Vagina (tissue), 2 donors: Measurements from ENCODE around the gene PHLDA2.

Experiments used
- CTCF ChIP-seq, 3 experiments: fragments of 450-650 bp in 2 of 3; fragments of 200-600 bp in 1 of 3; sonication (generic) in 1 of 3; IDR thresholded peaks; one replicate each; pipeline ENCODE4 v1.5.1; 2017 to 2019; ENCODE audit warnings: antibody characterized with exemption in 3 of 3, mild to moderate bottlenecking in 2 of 3, moderate library complexity in 2 of 3
- POLR2AphosphoS5 ChIP-seq, 2 donors: sonication (generic); formaldehyde crosslinking; IDR thresholded peaks; one replicate each; pipeline ENCODE4 v1.9.0; 2017; ENCODE audit warnings: antibody characterized with exemption in 2 of 2, mild to moderate bottlenecking in 2 of 2, low read depth in 1 of 2; ENCODE audit not compliant: insufficient read depth in 1 of 2

GRCh38 chr11:2977113-2977512, 47.9 kb upstream of the PHLDA2 start:
- TF ChIP-seq POLR2AphosphoS5 (IDR thresholded peaks at IDR 0.05; ENCODE audit: insufficient read depth in 1 of 2, low read depth in 1 of 2) (no peak), CTCF (IDR thresholded peaks at IDR 0.05) (no peak)
